Uterus (tissue), 2 donors: Measurements from ENCODE around the gene C1orf141.

Experiments
- POLR2A ChIP-seq, 2 donors: fragments of 450-650 bp; IDR thresholded peaks; one replicate each; pipeline ENCODE4 v1.6.1; 2016; ENCODE audit warnings: antibody characterized with exemption in 2 of 2, mild to moderate bottlenecking in 1 of 2, moderate library complexity in 1 of 2
- TF ChIP-seq, protein P1 (sequence below), 4 experiments: fragments of 200-600 bp in 2 of 4; fragments of 450-650 bp in 2 of 4; sonication (generic) in 2 of 4; IDR thresholded peaks; one replicate each; pipeline ENCODE4 v1.5.1; 2016 to 2019; ENCODE audit warnings: antibody characterized with exemption in 4 of 4, mild to moderate bottlenecking in 2 of 4, moderate library complexity in 1 of 4

DNA sequence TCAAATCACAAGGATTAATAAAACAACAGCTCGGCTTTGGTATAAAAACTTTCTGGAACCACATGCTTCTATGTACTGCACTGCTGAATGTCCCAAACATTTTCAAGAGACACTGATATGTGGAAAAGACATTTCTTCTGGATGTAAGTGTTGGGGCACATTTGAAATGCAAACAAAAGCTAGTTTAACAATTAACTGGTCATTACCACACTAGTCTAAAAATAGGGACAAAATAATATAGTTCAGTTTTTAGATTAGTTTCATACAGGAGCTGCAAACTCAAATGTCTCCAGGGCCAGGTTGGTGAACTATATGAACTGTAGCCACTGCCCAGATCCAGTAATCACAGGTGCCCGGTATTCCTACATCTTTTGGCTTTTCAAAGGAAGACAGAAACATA, 34.7 kb upstream of the C1orf141 start:
- TF ChIP-seq, protein P1, sequence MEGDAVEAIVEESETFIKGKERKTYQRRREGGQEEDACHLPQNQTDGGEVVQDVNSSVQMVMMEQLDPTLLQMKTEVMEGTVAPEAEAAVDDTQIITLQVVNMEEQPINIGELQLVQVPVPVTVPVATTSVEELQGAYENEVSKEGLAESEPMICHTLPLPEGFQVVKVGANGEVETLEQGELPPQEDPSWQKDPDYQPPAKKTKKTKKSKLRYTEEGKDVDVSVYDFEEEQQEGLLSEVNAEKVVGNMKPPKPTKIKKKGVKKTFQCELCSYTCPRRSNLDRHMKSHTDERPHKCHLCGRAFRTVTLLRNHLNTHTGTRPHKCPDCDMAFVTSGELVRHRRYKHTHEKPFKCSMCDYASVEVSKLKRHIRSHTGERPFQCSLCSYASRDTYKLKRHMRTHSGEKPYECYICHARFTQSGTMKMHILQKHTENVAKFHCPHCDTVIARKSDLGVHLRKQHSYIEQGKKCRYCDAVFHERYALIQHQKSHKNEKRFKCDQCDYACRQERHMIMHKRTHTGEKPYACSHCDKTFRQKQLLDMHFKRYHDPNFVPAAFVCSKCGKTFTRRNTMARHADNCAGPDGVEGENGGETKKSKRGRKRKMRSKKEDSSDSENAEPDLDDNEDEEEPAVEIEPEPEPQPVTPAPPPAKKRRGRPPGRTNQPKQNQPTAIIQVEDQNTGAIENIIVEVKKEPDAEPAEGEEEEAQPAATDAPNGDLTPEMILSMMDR (IDR thresholded peaks at IDR 0.05): no peak
- no peak for TF ChIP-seq POLR2A (IDR thresholded peaks at IDR 0.05)
